Sigmoid colon (tissue), 7 donors: ENCODE results near the gene UPP1. TPM values are rescaled to one million over a fixed set of nuclear protein-coding genes. Genes with fewer than 3 reads are reported as not detected.

Experiments used
- DNase-seq: peaks from one replicate; pipeline ENCODE4 v3.0.0-alpha.2; 2019
- H3K27ac ChIP-seq, 4 donors: fragments of 200-600 bp; sonication (generic); one replicate each; pipeline ENCODE4 v1.5.1; 2016 to 2019; ENCODE audit warnings: mild to moderate bottlenecking in 1 of 4
- H3K27me3 ChIP-seq, 3 donors: fragments of 200-600 bp; sonication (generic); one replicate each; pipeline ENCODE4 v1.5.1; 2019; ENCODE audit warnings: mild to moderate bottlenecking in 1 of 3
- H3K36me3 ChIP-seq, 4 donors: fragments of 200-600 bp; sonication (generic); one replicate each; pipeline ENCODE4 v1.5.1; 2016 to 2019
- H3K4me1 ChIP-seq, 4 donors: fragments of 200-600 bp; sonication (generic); one replicate each; pipeline ENCODE4 v1.5.1; 2017 to 2019
- H3K4me3 ChIP-seq, 4 donors: fragments of 200-600 bp; sonication (generic); one replicate each; pipeline ENCODE4 v1.5.1; 2017 to 2019; ENCODE audit warnings: mild to moderate bottlenecking in 2 of 4, moderate library complexity in 1 of 4
- H3K9me3 ChIP-seq, 4 donors: fragments of 200-600 bp in 3 of 4; sonication (generic) in 3 of 4; one replicate each; pipeline versions ENCODE4 v1.5.1 to v1.6.1; 2013 to 2019
- CTCF ChIP-seq, 4 experiments: fragments of 450-650 bp in 3 of 4; fragments of 200-600 bp in 1 of 4; IDR thresholded peaks; one replicate each; pipeline ENCODE4 v1.5.1; 2016 to 2019; ENCODE audit warnings: antibody characterized with exemption in 4 of 4, mild to moderate bottlenecking in 3 of 4, moderate library complexity in 2 of 4
- EP300 ChIP-seq, 4 donors: sonication (generic); formaldehyde crosslinking; IDR thresholded peaks; one replicate each; pipeline ENCODE4 v1.6.1; 2017; ENCODE audit warnings: antibody characterized with exemption in 4 of 4
- POLR2A ChIP-seq, 2 donors: fragments of 450-650 bp; IDR thresholded peaks; one replicate each; pipeline ENCODE4 v1.6.1; 2016; ENCODE audit warnings: antibody characterized with exemption in 2 of 2, mild to moderate bottlenecking in 2 of 2, moderate library complexity in 2 of 2
- POLR2AphosphoS5 ChIP-seq, 4 donors: sonication (generic); formaldehyde crosslinking; IDR thresholded peaks; one replicate each; pipeline ENCODE4 v1.6.1; 2017; ENCODE audit warnings: antibody characterized with exemption in 4 of 4
- WGBS, 2 donors: extraction: QIAGEN DNeasy Blood & Tissue Kit; methylation state at CpG; one replicate each; pipeline ENCODE4 v1.1.7; 2013; 5-methylcytosine and 5-hydroxymethylcytosine counted together
- intact Hi-C: fragments of 100-400 bp; cut with DNase I; formaldehyde crosslinking; loops from one replicate; pipeline ENCODE4 v1.15.1; 2023
- polyA plus RNA-seq, 3 donors: library from polyadenylated mRNA; stranded (reverse); fragments of 200-250 nt; gene quantifications; one replicate each; pipeline ENCODE4 v1.2.3, GENCODE V29; 2013
- total RNA-seq, 4 donors: library from RNA; depleted of rRNA; stranded (reverse); fragments of >200 nt; gene quantifications; one replicate each; pipeline ENCODE4 v1.1.0, GENCODE V29; 2016
- donor health status: healthy with polysubstance abuse.
- donor health status: Bipolar disorder and iron deficiency.
- donor health status: healthy.

Gene UPP1
- total and polyA plus RNA-seq, 7 donors, result 10.2 to 136 (median 17.1) TPM

- peak overlapping the region in 1 of 4 donors; percentile 16 for H3K27ac ChIP-seq
- DNase-seq, result no peak
- TF ChIP-seq EP300 (IDR thresholded peaks at IDR 0.05) (no peak), POLR2A (IDR thresholded peaks at IDR 0.05) (no peak), CTCF (IDR thresholded peaks at IDR 0.05) (no peak), POLR2AphosphoS5 (IDR thresholded peaks at IDR 0.05) (no peak)
- peaks cover 0 to 44% (median 0%) of the 10 kb centered on the region in 4 donors for H3K36me3 ChIP-seq
- no peaks in the 10 kb centered on the region for H3K9me3 ChIP-seq
- no peak overlapping the region for H3K4me3 ChIP-seq
- 95 to 98% methylated on average over 3 of the region's 3 CpGs for WGBS, 2 donors
- no peaks in the 10 kb centered on the region for H3K27me3 ChIP-seq
- intact Hi-C loops, result loop anchor here (5.0 kb wide), 1 partner anchor 58 kb away; the partner anchor contains the start of gene C7orf57
- peaks cover 0 to 11% (median 1%) of the 10 kb centered on the region in 4 donors for H3K4me1 ChIP-seq
These were observed 5.8 kb downstream of the UPP1 start for GRCh38 chr7:48094861-48095293.

GRCh38 chr7:48096273-48096672 is 7.2 kb downstream of the UPP1 start:
- TF ChIP-seq POLR2A (IDR thresholded peaks at IDR 0.05) (no peak), EP300 (IDR thresholded peaks at IDR 0.05) (no peak), CTCF (IDR thresholded peaks at IDR 0.05) (no peak), POLR2AphosphoS5 (IDR thresholded peaks at IDR 0.05) (no peak)
- Histone ChIP-seq H3K36me3 (peaks cover 0 to 51% (median under 1%) of the 10 kb centered on the region in 4 donors), H3K27me3 (no peaks in the 10 kb centered on the region), H3K9me3 (no peaks in the 10 kb centered on the region), H3K4me3 (no peak overlapping the region), H3K27ac (peak overlapping the region in 1 of 4 donors; percentile 2), H3K4me1 (peaks cover 0 to 9% (median 0%) of the 10 kb centered on the region in 4 donors)
- 64 to 83% methylated on average over 2 of the region's 2 CpGs for WGBS, 2 donors
- DNase-seq, result no peak
- intact Hi-C loops, result no loop called here

GRCh38 chr7:48097521-48098231 is 8.6 kb downstream of the UPP1 start:
- H3K4me3 ChIP-seq, result no peak overlapping the region
- no peaks in the 10 kb centered on the region for H3K27me3 ChIP-seq
- 51 to 78% methylated on average over 6 of the region's 6 CpGs for WGBS, 2 donors
- H3K9me3 ChIP-seq, result no peaks in the 10 kb centered on the region
- no peak for TF ChIP-seq POLR2AphosphoS5 (IDR thresholded peaks at IDR 0.05)
- TF ChIP-seq POLR2A (IDR thresholded peaks at IDR 0.05), result no peak
- TF ChIP-seq CTCF (IDR thresholded peaks at IDR 0.05), result no peak
- no peak for TF ChIP-seq EP300 (IDR thresholded peaks at IDR 0.05)
- peaks cover 0 to 9% (median 0%) of the 10 kb centered on the region in 4 donors for H3K4me1 ChIP-seq
- DNase-seq, result no peak
- intact Hi-C loops, result no loop called here
- H3K36me3 ChIP-seq, result peaks cover 0 to 65% (median 7%) of the 10 kb centered on the region in 4 donors
- H3K27ac ChIP-seq, result peak overlapping the region in 2 of 4 donors; percentile 11 to 36

DNA sequence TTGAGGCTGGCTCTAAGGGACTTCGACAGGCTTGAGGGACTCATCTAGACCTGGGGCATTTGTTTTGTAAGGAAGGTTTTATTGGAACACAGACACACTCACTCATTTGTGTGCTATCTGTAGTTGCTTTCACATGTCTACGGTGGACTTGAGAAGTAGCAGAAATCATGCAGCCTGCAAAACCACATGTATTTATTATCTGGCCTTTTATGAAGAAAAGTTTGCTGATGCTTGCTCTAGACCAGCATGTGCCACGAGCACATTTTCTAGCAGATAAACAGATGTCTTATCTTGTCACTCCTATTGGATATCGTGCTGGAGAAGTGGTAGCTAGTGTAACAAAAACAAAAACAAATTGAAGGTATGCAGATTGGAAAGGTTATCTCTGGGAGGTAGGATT is 9.8 kb downstream of the UPP1 start:
- Histone ChIP-seq H3K36me3 (peaks cover 0 to 65% (median 7%) of the 10 kb centered on the region in 4 donors), H3K4me3 (no peak overlapping the region), H3K4me1 (peaks cover 0 to 9% (median 0%) of the 10 kb centered on the region in 4 donors), H3K9me3 (no peaks in the 10 kb centered on the region), H3K27ac (no peak overlapping the region), H3K27me3 (no peaks in the 10 kb centered on the region)
- DNase-seq, result no peak
- 79 to 87% methylated on average over 4 of the region's 4 CpGs for WGBS, 2 donors
- TF ChIP-seq POLR2A (IDR thresholded peaks at IDR 0.05), result no peak
- TF ChIP-seq POLR2AphosphoS5 (IDR thresholded peaks at IDR 0.05), result no peak
- TF ChIP-seq EP300 (IDR thresholded peaks at IDR 0.05), result no peak
- TF ChIP-seq CTCF (IDR thresholded peaks at IDR 0.05), result no peak
- intact Hi-C loops, result no loop called here
